Retinal pigment epithelial cell (primary cell): ENCODE results near the gene AKAP9.
"Not testable (repeated sequence)": the region's sequence is repeated elsewhere in the genome, so short reads cannot be mapped to it uniquely, and the experiment has no call there.

Experiments used
- DNase-seq: peaks from one replicate; pipeline ENCODE4 v3.0.0-alpha.2; 2010; ENCODE audit warnings: low read depth
- H3K4me3 ChIP-seq: 2 replicates; pipeline ENCODE4 v1.5.1; 2011; ENCODE audit warnings: mild to moderate bottlenecking, low read length, control low read depth, moderate library complexity
- TF ChIP-seq, protein P1 (sequence below): conservative IDR thresholded peaks from 2 replicates; pipeline ENCODE4 v1.5.1; 2011; ENCODE audit warnings: low read depth, low read length, control low read depth, inconsistent platforms

AKAP9 gene

DNA sequence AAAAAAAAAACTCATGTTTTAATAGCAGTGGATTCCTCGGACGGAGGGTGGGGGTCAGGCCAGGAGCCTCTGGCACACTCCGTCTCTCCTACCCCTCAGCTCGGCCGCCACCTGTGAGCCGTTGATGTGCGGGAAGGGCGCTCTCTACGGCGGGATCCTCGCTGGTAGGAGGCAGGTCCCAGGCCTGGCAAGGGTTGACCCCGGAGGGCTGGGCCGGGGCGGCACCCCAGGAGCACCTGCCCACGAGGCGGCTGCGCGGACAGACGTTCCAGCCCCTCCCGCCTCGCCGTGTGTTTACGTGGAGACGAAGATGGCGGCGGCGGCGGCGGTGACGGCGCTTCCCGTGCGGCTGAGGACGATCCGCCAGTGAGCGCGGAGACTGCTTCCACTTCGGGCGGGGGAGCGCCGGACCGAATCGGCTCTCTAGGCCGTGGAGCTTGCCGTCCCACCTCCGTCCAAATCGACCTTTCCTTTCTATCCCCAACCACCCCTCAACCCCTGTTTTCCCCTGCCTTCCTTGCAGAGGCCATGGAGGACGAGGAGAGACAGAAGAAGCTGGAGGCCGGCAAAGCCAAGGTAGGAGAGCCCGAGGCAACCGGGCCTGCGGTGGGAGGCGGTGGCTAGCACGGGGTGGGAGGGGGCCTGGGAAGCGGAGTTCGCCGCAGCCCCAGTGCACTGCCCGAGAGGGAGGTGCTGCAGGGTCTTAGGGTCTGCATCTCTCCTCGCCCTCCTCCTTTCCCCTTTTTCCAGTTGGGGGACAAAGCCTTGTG is at the start of gene AKAP9:
AKAP9 (plus strand) TSS at position 291 of the 770 bp plus-strand sequence; CDS start at position 529, 238 bp downstream.
- H3K4me3 ChIP-seq: peak within 1 kb of the TSS; percentile 89
- no peak for DNase-seq
- TF ChIP-seq, protein P1, sequence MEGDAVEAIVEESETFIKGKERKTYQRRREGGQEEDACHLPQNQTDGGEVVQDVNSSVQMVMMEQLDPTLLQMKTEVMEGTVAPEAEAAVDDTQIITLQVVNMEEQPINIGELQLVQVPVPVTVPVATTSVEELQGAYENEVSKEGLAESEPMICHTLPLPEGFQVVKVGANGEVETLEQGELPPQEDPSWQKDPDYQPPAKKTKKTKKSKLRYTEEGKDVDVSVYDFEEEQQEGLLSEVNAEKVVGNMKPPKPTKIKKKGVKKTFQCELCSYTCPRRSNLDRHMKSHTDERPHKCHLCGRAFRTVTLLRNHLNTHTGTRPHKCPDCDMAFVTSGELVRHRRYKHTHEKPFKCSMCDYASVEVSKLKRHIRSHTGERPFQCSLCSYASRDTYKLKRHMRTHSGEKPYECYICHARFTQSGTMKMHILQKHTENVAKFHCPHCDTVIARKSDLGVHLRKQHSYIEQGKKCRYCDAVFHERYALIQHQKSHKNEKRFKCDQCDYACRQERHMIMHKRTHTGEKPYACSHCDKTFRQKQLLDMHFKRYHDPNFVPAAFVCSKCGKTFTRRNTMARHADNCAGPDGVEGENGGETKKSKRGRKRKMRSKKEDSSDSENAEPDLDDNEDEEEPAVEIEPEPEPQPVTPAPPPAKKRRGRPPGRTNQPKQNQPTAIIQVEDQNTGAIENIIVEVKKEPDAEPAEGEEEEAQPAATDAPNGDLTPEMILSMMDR: no peak

GRCh38 chr7:91892099-91892705 is 48.5 kb upstream of the AKAP9 start:
- no peak for DNase-seq
- TF ChIP-seq, protein P1: no peak
- H3K4me3 ChIP-seq: no peak overlapping the region

- DNase-seq: peak; percentile 92
- H3K4me3 ChIP-seq: no peak overlapping the region
- TF ChIP-seq, protein P1: no peak
These were observed 47.8 kb upstream of the AKAP9 start for GRCh38 chr7:91892821-91893340.

DNA sequence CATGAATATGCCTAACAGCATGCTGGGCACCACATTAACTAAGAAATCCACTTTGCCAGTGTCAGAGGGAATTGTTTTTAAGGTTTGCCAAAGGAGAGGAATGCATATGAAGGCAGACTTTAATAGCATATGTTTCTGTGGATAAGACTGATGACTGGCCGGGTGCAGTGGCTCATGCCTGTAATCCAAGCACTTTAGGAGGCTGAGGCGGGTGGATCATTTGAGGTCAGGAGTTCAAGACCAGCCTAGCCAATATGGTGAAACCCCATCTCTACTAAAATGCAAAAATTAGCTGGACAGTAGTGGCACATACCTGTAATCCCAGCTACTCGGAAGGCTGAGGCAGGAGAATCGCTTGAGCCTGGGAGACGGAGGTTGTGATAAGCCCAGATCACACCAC is 47.0 kb upstream of the AKAP9 start:
- not testable (repeated sequence) for H3K4me3 ChIP-seq, DNase-seq

GRCh38 chr7:91894781-91895480 is 45.7 kb upstream of the AKAP9 start:
- no peak for DNase-seq
- TF ChIP-seq, protein P1: no peak
- H3K4me3 ChIP-seq: no peak overlapping the region

- no peak overlapping the region for H3K4me3 ChIP-seq
- TF ChIP-seq, protein P1: no peak
- no peak for DNase-seq
These were observed 42.2 kb upstream of the AKAP9 start for GRCh38 chr7:91898240-91898992.

- no peak overlapping the region for H3K4me3 ChIP-seq
- TF ChIP-seq, protein P1: no peak
- DNase-seq: no peak
These were observed 41.1 kb upstream of the AKAP9 start for GRCh38 chr7:91899563-91899962.
